NCI-H1105 (cell line): ENCODE results near the gene AMTN.
"Not testable (repeated sequence)": the region's sequence is repeated elsewhere in the genome, so short reads cannot be mapped to it uniquely, and the experiment has no call there.

Source experiments
- DNase-seq: peaks from one replicate; lab custom pipeline; 2025; lab: John Stamatoyannopoulos, UW

Gene AMTN

GRCh38 chr4:70518269-70518668 is at the start of gene AMTN:
Gene AMTN, plus strand, starts transcription at chr4:70518569. Its CDS starts 209 bp downstream, at chr4:70518778.
- no peak for DNase-seq

- DNase-seq = no peak
Measured at GRCh38 chr4:70471897-70472296, 46.5 kb upstream of the AMTN start, which contains the start of gene MUC7. Gene MUC7, plus strand, starts transcription at chr4:70472197. Its CDS starts 1,825 bp downstream, at chr4:70474022.

GRCh38 chr4:70473679-70474078 is 44.7 kb upstream of the AMTN start:
- DNase-seq = no peak

GRCh38 chr4:70488748-70489147 is 29.6 kb upstream of the AMTN start:
- DNase-seq = no peak

- no peak for DNase-seq
Measured at GRCh38 chr4:70496231-70496630, 22.1 kb upstream of the AMTN start.

- DNase-seq = not testable (repeated sequence)
Measured at GRCh38 chr4:70501838-70502237, 16.5 kb upstream of the AMTN start.

GRCh38 chr4:70504733-70505132 is 13.6 kb upstream of the AMTN start:
- DNase-seq = no peak

- DNase-seq = peak; percentile 22
Measured at GRCh38 chr4:70505151-70505748, 13.1 kb upstream of the AMTN start.

GRCh38 chr4:70508801-70509200 is 9.6 kb upstream of the AMTN start:
- DNase-seq = no peak

- no peak for DNase-seq
Measured at GRCh38 chr4:70511365-70511764, 7.0 kb upstream of the AMTN start.

GRCh38 chr4:70515367-70516250 is 2.8 kb upstream of the AMTN start:
- DNase-seq = no peak

GRCh38 chr4:70518716-70519115 is 347 bp downstream of the AMTN start:
- DNase-seq = no peak

GRCh38 chr4:70522626-70523025 is 4.3 kb downstream of the AMTN start:
- DNase-seq = no peak

GRCh38 chr4:70530997-70531396 is 12.6 kb downstream of the AMTN start:
- no peak for DNase-seq

GRCh38 chr4:70531981-70532380 is 13.6 kb downstream of the AMTN start:
- DNase-seq = no peak

- no peak for DNase-seq
Measured at GRCh38 chr4:70533211-70533610, 14.8 kb downstream of the AMTN start.

- no peak for DNase-seq
Measured at GRCh38 chr4:70533791-70534190, 15.4 kb downstream of the AMTN start.

- not testable (repeated sequence) for DNase-seq
Measured at GRCh38 chr4:70534886-70535285, 16.5 kb downstream of the AMTN start.

GRCh38 chr4:70538869-70539268 is 20.5 kb downstream of the AMTN start:
- DNase-seq = no peak

- DNase-seq = no peak
Measured at GRCh38 chr4:70544279-70544868, 26.0 kb downstream of the AMTN start.

- no peak for DNase-seq
Measured at GRCh38 chr4:70556856-70557255, 38.5 kb downstream of the AMTN start.

- no peak for DNase-seq
Measured at GRCh38 chr4:70559211-70559830, 41.0 kb downstream of the AMTN start.

GRCh38 chr4:70559924-70560323 is 41.6 kb downstream of the AMTN start:
- no peak for DNase-seq
